HG02943 (cell line): ENCODE measurements around the gene RAB40B.

ENCODE experiments used
- ATAC-seq: cut with Tn5 transposase; IDR thresholded peaks from one replicate; pipeline ENCODE4 v1.9.1; 2021; ENCODE audit warnings: mild to moderate bottlenecking, low read depth, moderate library complexity; ENCODE audit not compliant: unreplicated experiment

Gene RAB40B

GRCh38 chr17:82674656-82675475, 23.6 kb downstream of the RAB40B start:
- ATAC-seq = no peak

GRCh38 chr17:82670661-82671450, 27.6 kb downstream of the RAB40B start:
- no peak for ATAC-seq

- ATAC-seq = no peak
Observed at GRCh38 chr17:82668631-82669099, 29.8 kb downstream of the RAB40B start.

GRCh38 chr17:82668024-82668630, 30.4 kb downstream of the RAB40B start:
- no peak for ATAC-seq

- no peak for ATAC-seq
Observed at GRCh38 chr17:82667668-82668000, 30.9 kb downstream of the RAB40B start.

- ATAC-seq = no peak
Observed at GRCh38 chr17:82666931-82667667, 31.4 kb downstream of the RAB40B start.

GRCh38 chr17:82665891-82666290, 32.6 kb downstream of the RAB40B start:
- ATAC-seq = no peak

GRCh38 chr17:82665217-82665616, 33.3 kb downstream of the RAB40B start:
- ATAC-seq = no peak

GRCh38 chr17:82664701-82665182, 33.8 kb downstream of the RAB40B start:
- ATAC-seq = no peak

GRCh38 chr17:82664276-82664575, 34.3 kb downstream of the RAB40B start:
- ATAC-seq = no peak

- no peak for ATAC-seq
Observed at GRCh38 chr17:82663381-82664275, 34.9 kb downstream of the RAB40B start.

- no peak for ATAC-seq
Observed at GRCh38 chr17:82662711-82663261, 35.7 kb downstream of the RAB40B start.

- ATAC-seq = no peak
Observed at GRCh38 chr17:82661717-82662683, 36.5 kb downstream of the RAB40B start.

- ATAC-seq = no peak
Observed at GRCh38 chr17:82659886-82660285, 38.6 kb downstream of the RAB40B start.

GRCh38 chr17:82658796-82659452, 39.6 kb downstream of the RAB40B start:
- ATAC-seq = no peak

- ATAC-seq = no peak
Observed at GRCh38 chr17:82658331-82658730, 40.2 kb downstream of the RAB40B start.

GRCh38 chr17:82657926-82658325, 40.6 kb downstream of the RAB40B start:
- ATAC-seq = no peak

GRCh38 chr17:82656266-82656665, 42.2 kb downstream of the RAB40B start:
- no peak for ATAC-seq
